Measurements from ENCODE around the gene CTCFL.
A peak's percentile ranks its signal among the peaks of the same experiment; 100 is the strongest.

Gene CTCFL

GRCh38 chr20:57451431-57451794, 73.5 kb downstream of the CTCFL start:
- no peak for DNase-seq (ENCODE audit: low read depth)
- TF ChIP-seq, protein P1, sequence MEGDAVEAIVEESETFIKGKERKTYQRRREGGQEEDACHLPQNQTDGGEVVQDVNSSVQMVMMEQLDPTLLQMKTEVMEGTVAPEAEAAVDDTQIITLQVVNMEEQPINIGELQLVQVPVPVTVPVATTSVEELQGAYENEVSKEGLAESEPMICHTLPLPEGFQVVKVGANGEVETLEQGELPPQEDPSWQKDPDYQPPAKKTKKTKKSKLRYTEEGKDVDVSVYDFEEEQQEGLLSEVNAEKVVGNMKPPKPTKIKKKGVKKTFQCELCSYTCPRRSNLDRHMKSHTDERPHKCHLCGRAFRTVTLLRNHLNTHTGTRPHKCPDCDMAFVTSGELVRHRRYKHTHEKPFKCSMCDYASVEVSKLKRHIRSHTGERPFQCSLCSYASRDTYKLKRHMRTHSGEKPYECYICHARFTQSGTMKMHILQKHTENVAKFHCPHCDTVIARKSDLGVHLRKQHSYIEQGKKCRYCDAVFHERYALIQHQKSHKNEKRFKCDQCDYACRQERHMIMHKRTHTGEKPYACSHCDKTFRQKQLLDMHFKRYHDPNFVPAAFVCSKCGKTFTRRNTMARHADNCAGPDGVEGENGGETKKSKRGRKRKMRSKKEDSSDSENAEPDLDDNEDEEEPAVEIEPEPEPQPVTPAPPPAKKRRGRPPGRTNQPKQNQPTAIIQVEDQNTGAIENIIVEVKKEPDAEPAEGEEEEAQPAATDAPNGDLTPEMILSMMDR (conservative IDR thresholded peaks at IDR 0.05; ENCODE audit: low read depth, low read length), result no peak
- no peak overlapping the region for H3K4me3 ChIP-seq (ENCODE audit: low read depth, low read length)

DNA sequence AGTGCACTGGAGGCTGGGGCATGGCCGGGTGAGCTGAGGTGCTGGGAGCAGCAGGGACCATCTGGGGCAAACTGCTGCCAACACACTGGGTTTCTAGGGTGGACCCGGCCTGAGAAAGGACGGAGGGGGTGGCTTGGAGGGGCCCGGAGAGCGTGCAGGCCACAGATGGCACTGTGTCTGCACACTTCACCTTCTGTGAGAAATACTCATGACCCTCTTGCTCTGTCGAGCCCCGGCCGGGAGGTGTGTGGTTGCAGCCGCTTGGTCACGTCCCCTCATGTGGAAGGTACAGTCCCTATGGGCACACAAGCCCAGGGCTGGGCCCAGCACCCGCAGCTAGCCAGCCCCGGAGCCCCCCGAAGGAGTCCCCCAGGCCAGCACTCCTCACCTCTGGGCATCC, 74.0 kb downstream of the CTCFL start:
- DNase-seq (ENCODE audit: low read depth), result no peak
- TF ChIP-seq, protein P1 (conservative IDR thresholded peaks at IDR 0.05; ENCODE audit: low read depth, low read length), result no peak
- no peak overlapping the region for H3K4me3 ChIP-seq (ENCODE audit: low read depth, low read length)

DNA sequence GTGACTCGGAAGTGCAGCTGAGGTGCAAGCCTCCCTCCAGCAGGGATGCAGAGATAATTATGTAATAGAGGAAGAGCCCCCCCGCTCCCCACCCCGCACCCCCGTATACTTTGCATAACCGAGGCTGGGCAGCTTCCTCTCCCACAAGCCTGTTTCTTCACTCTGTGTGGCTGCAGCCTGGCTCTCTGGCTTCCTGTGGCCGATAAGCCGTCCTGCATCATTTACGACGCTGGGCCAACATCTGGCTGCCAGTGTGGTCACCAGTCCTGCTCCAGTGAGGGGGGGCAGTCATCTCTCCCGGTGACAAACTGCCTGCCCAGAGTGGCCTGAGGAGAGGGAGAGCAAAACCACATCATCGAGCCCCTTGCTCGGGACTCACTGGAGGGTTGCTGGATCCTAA, 74.5 kb downstream of the CTCFL start:
- TF ChIP-seq, protein P1 (conservative IDR thresholded peaks at IDR 0.05; ENCODE audit: low read depth, low read length), result no peak
- DNase-seq (ENCODE audit: low read depth), result peak; percentile 16
- H3K4me3 ChIP-seq (ENCODE audit: low read depth, low read length), result no peak overlapping the region

DNA sequence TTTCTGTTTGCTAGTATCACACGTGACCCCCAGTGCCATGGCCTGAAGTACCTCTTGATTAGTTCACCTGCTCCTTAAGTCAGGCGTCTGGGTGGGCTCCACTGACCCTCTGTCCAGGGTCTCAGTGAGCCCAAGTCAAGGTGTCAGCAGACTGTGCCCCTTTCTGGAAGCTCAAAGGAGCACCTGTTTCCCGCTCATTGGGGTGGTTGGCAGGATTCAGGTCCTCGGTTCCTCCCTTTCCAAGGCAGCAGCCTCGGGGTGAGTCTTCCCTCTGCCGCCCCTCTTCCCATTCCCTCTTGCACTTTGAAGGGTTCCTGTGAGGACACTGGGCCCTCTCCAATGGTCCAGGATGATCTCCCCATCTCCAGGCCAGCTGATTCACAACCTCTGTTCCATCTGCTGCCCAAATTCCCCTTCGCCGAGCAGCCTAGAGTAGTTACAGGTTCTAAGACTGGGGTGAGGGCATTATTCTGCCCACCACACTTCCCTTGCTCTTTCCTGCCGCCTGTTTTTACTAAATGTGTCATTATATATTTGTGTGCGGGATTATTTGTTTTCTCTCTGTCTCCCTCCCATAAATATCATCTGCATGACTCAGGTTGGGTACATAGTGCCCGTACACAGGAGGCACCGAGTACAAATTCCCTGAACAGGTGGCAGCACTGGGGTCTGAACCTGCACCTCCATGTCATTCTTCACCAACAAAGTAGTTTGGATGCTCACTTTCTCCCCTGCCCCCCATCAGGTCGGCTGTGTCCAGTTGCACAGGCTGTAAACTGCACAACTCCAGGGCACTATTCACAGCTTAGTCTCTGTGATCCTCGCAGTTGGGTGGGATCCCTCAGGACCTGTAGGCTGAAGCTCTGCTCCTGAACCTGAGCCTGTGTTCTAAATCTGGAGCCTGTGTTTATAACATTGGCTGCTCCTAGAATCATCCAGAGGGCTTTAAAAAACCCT, 75.3 kb downstream of the CTCFL start:
- no peak overlapping the region for H3K4me3 ChIP-seq (ENCODE audit: low read depth, low read length)
- DNase-seq (ENCODE audit: low read depth), result no peak
- TF ChIP-seq, protein P1 (conservative IDR thresholded peaks at IDR 0.05; ENCODE audit: low read depth, low read length), result no peak

- TF ChIP-seq, protein P1 (conservative IDR thresholded peaks at IDR 0.05; ENCODE audit: low read depth, low read length), result no peak
- no peak overlapping the region for H3K4me3 ChIP-seq (ENCODE audit: low read depth, low read length)
- DNase-seq (ENCODE audit: low read depth), result no peak
Observed at GRCh38 chr20:57448764-57449354, 76.1 kb downstream of the CTCFL start.

Measured in choroid plexus epithelial cell (primary cell).